ENCODE data around the gene FREM3. TPM values are rescaled to one million over a fixed set of nuclear protein-coding genes. Genes with fewer than 3 reads are reported as not detected.

FREM3 gene
- total RNA-seq, 1 donor from 2014 or later: not detected

DNA sequence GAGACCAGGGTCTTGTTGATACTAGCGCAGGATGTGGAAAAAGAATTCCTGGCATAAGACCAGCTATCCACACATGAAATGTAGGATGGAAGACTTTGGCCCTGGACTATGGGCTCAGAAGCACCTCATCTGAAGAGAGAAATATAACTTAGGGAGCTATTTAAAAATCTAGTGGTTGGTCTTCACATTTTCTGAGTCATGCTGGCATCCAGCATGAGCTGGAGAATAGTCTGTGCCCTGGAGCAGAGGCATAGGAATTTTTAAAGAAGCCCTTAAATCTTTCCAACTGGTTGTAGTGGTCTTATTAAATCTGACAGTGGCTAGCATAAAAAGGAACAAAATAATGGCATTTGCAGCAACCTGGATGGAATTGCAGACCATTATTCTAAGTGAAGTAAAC lies 100.6 kb downstream of the FREM3 start:
- Histone ChIP-seq H3F3A (ENCODE audit: low read depth) (no peaks in the 10 kb centered on the region), H3K9me3 (ENCODE audit: low read depth) (no peaks in the 10 kb centered on the region), H2AFZ (replicated peaks) (no peak overlapping the region), H3K4me2 (no peak overlapping the region), H3K27me3 (no peaks in the 10 kb centered on the region), H3K36me3 (no peaks in the 10 kb centered on the region), H3K4me1 (no peaks in the 10 kb centered on the region), H3K79me2 (ENCODE audit: low read depth) (no peaks in the 10 kb centered on the region), H4K20me1 (ENCODE audit: low read depth) (no peaks in the 10 kb centered on the region), H3K4me3 (no peak overlapping the region), H3K27ac (no peak overlapping the region), H3K9ac (no peak overlapping the region)
- Mint-ChIP-seq H3K9me3 (no peaks in the 10 kb centered on the region), H3K4me3 (no peak overlapping the region), H3K27me3 (ENCODE audit: insufficient read depth, low read depth) (no peaks in the 10 kb centered on the region), H3K27ac (no peak overlapping the region), H3K36me3 (no peaks in the 10 kb centered on the region), H3K4me1 (no peaks in the 10 kb centered on the region)
- no peak for DNase-seq (ENCODE audit: low spot score)
- no peak for TF ChIP-seq EZH2phosphoT487 (IDR thresholded peaks at IDR 0.05)
- no peak for TF ChIP-seq EZH2 (IDR thresholded peaks at IDR 0.05)
- TF ChIP-seq, protein P1, sequence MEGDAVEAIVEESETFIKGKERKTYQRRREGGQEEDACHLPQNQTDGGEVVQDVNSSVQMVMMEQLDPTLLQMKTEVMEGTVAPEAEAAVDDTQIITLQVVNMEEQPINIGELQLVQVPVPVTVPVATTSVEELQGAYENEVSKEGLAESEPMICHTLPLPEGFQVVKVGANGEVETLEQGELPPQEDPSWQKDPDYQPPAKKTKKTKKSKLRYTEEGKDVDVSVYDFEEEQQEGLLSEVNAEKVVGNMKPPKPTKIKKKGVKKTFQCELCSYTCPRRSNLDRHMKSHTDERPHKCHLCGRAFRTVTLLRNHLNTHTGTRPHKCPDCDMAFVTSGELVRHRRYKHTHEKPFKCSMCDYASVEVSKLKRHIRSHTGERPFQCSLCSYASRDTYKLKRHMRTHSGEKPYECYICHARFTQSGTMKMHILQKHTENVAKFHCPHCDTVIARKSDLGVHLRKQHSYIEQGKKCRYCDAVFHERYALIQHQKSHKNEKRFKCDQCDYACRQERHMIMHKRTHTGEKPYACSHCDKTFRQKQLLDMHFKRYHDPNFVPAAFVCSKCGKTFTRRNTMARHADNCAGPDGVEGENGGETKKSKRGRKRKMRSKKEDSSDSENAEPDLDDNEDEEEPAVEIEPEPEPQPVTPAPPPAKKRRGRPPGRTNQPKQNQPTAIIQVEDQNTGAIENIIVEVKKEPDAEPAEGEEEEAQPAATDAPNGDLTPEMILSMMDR (IDR thresholded peaks at IDR 0.05): no peak

DNA sequence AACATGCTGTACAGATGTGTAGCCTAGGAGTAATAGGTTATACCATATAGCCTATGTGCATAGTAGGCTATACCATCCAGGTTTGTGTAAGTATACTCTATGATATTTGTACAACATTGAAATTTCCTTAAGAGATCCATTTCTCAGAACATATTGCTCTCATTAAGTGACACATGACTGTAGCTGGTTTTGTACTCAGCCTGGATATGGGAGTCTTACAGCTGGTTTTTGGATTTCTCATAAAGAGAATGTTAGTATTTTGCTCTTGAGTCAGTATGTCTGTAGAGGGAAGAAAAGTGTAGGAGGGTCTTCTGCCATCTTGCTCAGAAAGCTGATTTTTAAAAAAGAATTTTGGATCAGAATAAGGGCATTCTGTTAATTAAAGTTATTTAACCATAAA lies 101.7 kb downstream of the FREM3 start:
- DNase-seq (ENCODE audit: low spot score): no peak
- Mint-ChIP-seq H3K4me3 (no peak overlapping the region), H3K36me3 (no peaks in the 10 kb centered on the region), H3K9me3 (peaks cover 3% of the 10 kb centered on the region), H3K4me1 (no peaks in the 10 kb centered on the region), H3K27me3 (ENCODE audit: insufficient read depth, low read depth) (no peaks in the 10 kb centered on the region), H3K27ac (no peak overlapping the region)
- no peaks in the 10 kb centered on the region for H3F3A ChIP-seq (ENCODE audit: low read depth)
- H3K27me3 ChIP-seq: no peaks in the 10 kb centered on the region
- no peak overlapping the region for H3K4me2 ChIP-seq
- no peaks in the 10 kb centered on the region for H3K9me3 ChIP-seq (ENCODE audit: low read depth)
- no peak overlapping the region for H3K4me3 ChIP-seq
- no peak overlapping the region for H3K9ac ChIP-seq
- TF ChIP-seq EZH2 (IDR thresholded peaks at IDR 0.05): no peak
- TF ChIP-seq, protein P1 (IDR thresholded peaks at IDR 0.05): no peak
- no peak for TF ChIP-seq EZH2phosphoT487 (IDR thresholded peaks at IDR 0.05)
- no peaks in the 10 kb centered on the region for H4K20me1 ChIP-seq (ENCODE audit: low read depth)
- no peaks in the 10 kb centered on the region for H3K79me2 ChIP-seq (ENCODE audit: low read depth)
- no peak overlapping the region for H2AFZ ChIP-seq (replicated peaks)
- H3K4me1 ChIP-seq: no peaks in the 10 kb centered on the region
- no peaks in the 10 kb centered on the region for H3K36me3 ChIP-seq
- H3K27ac ChIP-seq: no peak overlapping the region

DNA sequence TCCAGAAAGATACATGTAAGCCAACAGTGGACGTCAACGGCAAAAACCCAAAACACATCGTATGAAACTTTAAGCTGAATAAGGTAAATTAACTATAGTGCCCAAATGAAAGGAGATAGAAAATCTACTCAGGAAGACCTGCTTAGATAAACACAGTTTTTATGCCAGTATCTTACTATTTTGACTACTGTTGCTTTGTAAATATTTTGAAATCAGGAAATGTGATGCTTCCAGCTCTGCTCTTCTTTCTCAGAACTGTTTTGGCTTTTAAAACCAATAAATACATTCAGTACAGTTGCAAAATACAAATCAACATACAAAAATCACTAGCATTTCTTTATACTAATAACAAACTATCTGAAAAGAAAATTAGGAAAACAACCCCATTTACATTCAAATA lies 103.2 kb downstream of the FREM3 start:
- no peaks in the 10 kb centered on the region for H3K4me1 Mint-ChIP-seq
- no peaks in the 10 kb centered on the region for H3K4me1 ChIP-seq
- H3K4me3 Mint-ChIP-seq: no peak overlapping the region
- no peak for DNase-seq (ENCODE audit: low spot score)
- H3K27me3 Mint-ChIP-seq (ENCODE audit: insufficient read depth, low read depth): no peaks in the 10 kb centered on the region
- no peaks in the 10 kb centered on the region for H3K27me3 ChIP-seq
- no peaks in the 10 kb centered on the region for H3K36me3 Mint-ChIP-seq
- H4K20me1 ChIP-seq (ENCODE audit: low read depth): no peaks in the 10 kb centered on the region
- H3K27ac Mint-ChIP-seq: no peak overlapping the region
- H3F3A ChIP-seq (ENCODE audit: low read depth): no peaks in the 10 kb centered on the region
- no peak overlapping the region for H3K4me3 ChIP-seq
- H3K9me3 ChIP-seq (ENCODE audit: low read depth): no peaks in the 10 kb centered on the region
- no peaks in the 10 kb centered on the region for H3K79me2 ChIP-seq (ENCODE audit: low read depth)
- no peak overlapping the region for H2AFZ ChIP-seq (replicated peaks)
- no peak overlapping the region for H3K27ac ChIP-seq
- H3K4me2 ChIP-seq: no peak overlapping the region
- TF ChIP-seq EZH2phosphoT487 (IDR thresholded peaks at IDR 0.05) (no peak), EZH2 (IDR thresholded peaks at IDR 0.05) (no peak)
- TF ChIP-seq, protein P1 (IDR thresholded peaks at IDR 0.05): no peak
- no peak overlapping the region for H3K9ac ChIP-seq
- H3K36me3 ChIP-seq: no peaks in the 10 kb centered on the region
- H3K9me3 Mint-ChIP-seq: peaks cover 3% of the 10 kb centered on the region
